ENCODE data around the gene ITPKA. TPM values are rescaled to one million over a fixed set of nuclear protein-coding genes. Genes with fewer than 3 reads are reported as not detected.

The ITPKA gene
- total RNA-seq, 1 experiment from 2014 or later: 4.3 TPM

DNA sequence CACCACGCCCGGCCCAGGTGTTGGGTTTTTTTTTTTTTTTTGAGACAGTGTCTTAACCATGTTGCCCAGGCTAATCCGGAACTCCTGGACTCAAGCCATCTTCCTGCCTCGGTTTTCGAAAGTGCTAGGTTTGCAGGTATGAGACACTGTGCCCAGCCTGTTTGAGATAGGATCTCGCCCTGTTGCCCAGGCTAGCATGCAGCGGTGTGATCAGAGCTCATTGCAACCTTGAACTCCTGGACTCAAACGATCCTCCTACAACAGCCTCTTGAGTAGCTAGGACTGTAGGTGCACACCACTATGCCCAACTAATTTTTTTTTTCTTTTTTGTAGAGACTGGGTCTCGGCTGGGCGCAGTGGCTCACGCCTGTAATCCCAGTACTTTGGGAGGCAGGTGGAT, 20.3 kb upstream of the ITPKA start:
- Histone ChIP-seq H3K27ac (ENCODE audit: low read depth, low read length, poor library complexity, severe bottlenecking) (no peak overlapping the region), H3K4me3 (ENCODE audit: low read depth, low read length, poor library complexity, severe bottlenecking) (no peak overlapping the region), H3K27me3 (replicated peaks; ENCODE audit: insufficient read depth, low read depth, low read length, poor library complexity) (no peaks in the 10 kb centered on the region), H3K9me3 (ENCODE audit: low read depth, low read length, poor library complexity, severe bottlenecking) (no peaks in the 10 kb centered on the region), H3K36me3 (ENCODE audit: insufficient read depth, low read length, poor library complexity, severe bottlenecking) (peaks cover 70% of the 10 kb centered on the region), H3K4me1 (ENCODE audit: insufficient read depth, low read length, poor library complexity, severe bottlenecking) (no peaks in the 10 kb centered on the region)
- DNase-seq (ENCODE audit: low spot score): no peak
- POLR2A ChIA-PET (ENCODE audit: low non-redundant PET): no interaction called here
- no peak for TF ChIP-seq EZH2 (IDR thresholded peaks at IDR 0.05; ENCODE audit: borderline replicate concordance, low read depth, low read length, poor library complexity, severe bottlenecking)
- TF ChIP-seq, protein P1, sequence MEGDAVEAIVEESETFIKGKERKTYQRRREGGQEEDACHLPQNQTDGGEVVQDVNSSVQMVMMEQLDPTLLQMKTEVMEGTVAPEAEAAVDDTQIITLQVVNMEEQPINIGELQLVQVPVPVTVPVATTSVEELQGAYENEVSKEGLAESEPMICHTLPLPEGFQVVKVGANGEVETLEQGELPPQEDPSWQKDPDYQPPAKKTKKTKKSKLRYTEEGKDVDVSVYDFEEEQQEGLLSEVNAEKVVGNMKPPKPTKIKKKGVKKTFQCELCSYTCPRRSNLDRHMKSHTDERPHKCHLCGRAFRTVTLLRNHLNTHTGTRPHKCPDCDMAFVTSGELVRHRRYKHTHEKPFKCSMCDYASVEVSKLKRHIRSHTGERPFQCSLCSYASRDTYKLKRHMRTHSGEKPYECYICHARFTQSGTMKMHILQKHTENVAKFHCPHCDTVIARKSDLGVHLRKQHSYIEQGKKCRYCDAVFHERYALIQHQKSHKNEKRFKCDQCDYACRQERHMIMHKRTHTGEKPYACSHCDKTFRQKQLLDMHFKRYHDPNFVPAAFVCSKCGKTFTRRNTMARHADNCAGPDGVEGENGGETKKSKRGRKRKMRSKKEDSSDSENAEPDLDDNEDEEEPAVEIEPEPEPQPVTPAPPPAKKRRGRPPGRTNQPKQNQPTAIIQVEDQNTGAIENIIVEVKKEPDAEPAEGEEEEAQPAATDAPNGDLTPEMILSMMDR (conservative IDR thresholded peaks at IDR 0.05; ENCODE audit: low read depth, low read length): no peak
- no TSS peak for BruUV-seq (replicated peaks)
- CTCF ChIA-PET: no interaction called here
- intact Hi-C loops (cut with micrococcal nuclease; ENCODE audit: unreplicated experiment): no loop called here

DNA sequence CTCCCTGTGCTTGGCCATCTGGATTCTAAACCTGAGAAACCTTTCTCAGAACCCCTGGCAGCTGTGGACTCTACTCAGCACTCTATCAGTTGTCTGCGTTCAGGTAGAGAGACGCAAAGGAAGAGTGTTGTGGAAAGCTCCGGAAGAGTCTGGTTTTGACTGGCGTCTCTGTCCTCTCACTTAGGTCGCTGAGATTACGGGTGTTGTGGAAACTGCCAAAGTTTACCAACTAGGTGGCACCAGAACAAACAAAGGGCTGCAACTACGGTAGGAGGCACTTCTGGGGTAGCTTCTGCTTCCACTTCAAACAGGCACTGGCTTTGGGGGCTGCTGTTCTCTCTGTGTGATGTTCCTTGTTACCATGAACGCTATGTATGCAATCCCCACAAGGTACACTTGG, 19.2 kb upstream of the ITPKA start:
- no peak for TF ChIP-seq EZH2 (IDR thresholded peaks at IDR 0.05; ENCODE audit: borderline replicate concordance, low read depth, low read length, poor library complexity, severe bottlenecking)
- TF ChIP-seq, protein P1 (conservative IDR thresholded peaks at IDR 0.05; ENCODE audit: low read depth, low read length): no peak
- POLR2A ChIA-PET (ENCODE audit: low non-redundant PET): no interaction called here
- CTCF ChIA-PET: no interaction called here

DNA sequence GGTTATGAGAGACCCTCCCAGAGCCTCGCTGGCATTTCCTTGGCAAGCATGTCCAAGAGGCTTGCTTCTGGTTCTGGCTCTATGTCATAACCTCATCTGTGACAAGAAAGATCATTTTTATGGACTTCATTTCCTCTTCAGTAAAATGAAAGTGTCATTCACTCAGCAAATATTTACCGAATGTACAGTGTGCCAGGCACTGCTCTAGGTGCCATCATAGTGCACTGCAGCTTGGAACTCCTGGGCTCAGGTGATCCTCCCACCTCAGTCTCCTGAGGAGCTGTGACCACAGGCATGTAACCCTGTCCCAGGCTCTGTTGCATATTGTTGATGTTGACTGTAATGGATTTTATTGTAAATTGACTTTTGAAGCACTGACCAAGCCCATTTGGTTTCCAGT, 18.7 kb upstream of the ITPKA start:
- POLR2A ChIA-PET (ENCODE audit: low non-redundant PET): no interaction called here

More for the DNA sequence above, 19.2 kb upstream of the ITPKA start:
- no peak for DNase-seq (ENCODE audit: low spot score)
- intact Hi-C loops (cut with micrococcal nuclease; ENCODE audit: unreplicated experiment): no loop called here
- H3K9me3 ChIP-seq (ENCODE audit: low read depth, low read length, poor library complexity, severe bottlenecking): no peaks in the 10 kb centered on the region
- no peak overlapping the region for H3K27ac ChIP-seq (ENCODE audit: low read depth, low read length, poor library complexity, severe bottlenecking)
- H3K4me3 ChIP-seq (ENCODE audit: low read depth, low read length, poor library complexity, severe bottlenecking): no peak overlapping the region
- BruUV-seq (replicated peaks): no TSS peak
- no peaks in the 10 kb centered on the region for H3K4me1 ChIP-seq (ENCODE audit: insufficient read depth, low read length, poor library complexity, severe bottlenecking)
- H3K27me3 ChIP-seq (replicated peaks; ENCODE audit: insufficient read depth, low read depth, low read length, poor library complexity): no peaks in the 10 kb centered on the region
- H3K36me3 ChIP-seq (ENCODE audit: insufficient read depth, low read length, poor library complexity, severe bottlenecking): peaks cover 72% of the 10 kb centered on the region

More for the DNA sequence above, 18.7 kb upstream of the ITPKA start:
- no peaks in the 10 kb centered on the region for H3K4me1 ChIP-seq (ENCODE audit: insufficient read depth, low read length, poor library complexity, severe bottlenecking)
- H3K27me3 ChIP-seq (replicated peaks; ENCODE audit: insufficient read depth, low read depth, low read length, poor library complexity): no peaks in the 10 kb centered on the region
- intact Hi-C loops (cut with micrococcal nuclease; ENCODE audit: unreplicated experiment): no loop called here
- no peak overlapping the region for H3K4me3 ChIP-seq (ENCODE audit: low read depth, low read length, poor library complexity, severe bottlenecking)
- peaks cover 72% of the 10 kb centered on the region for H3K36me3 ChIP-seq (ENCODE audit: insufficient read depth, low read length, poor library complexity, severe bottlenecking)
- no peak for DNase-seq (ENCODE audit: low spot score)
- no peak overlapping the region for H3K27ac ChIP-seq (ENCODE audit: low read depth, low read length, poor library complexity, severe bottlenecking)
- no peaks in the 10 kb centered on the region for H3K9me3 ChIP-seq (ENCODE audit: low read depth, low read length, poor library complexity, severe bottlenecking)
- TF ChIP-seq, protein P1 (conservative IDR thresholded peaks at IDR 0.05; ENCODE audit: low read depth, low read length): no peak
- no peak for TF ChIP-seq EZH2 (IDR thresholded peaks at IDR 0.05; ENCODE audit: borderline replicate concordance, low read depth, low read length, poor library complexity, severe bottlenecking)
- no TSS peak for BruUV-seq (replicated peaks)
- CTCF ChIA-PET: no interaction called here
